Measurements from ENCODE around the gene PTGES3L. TPM values are rescaled to one million over a fixed set of nuclear protein-coding genes. Genes with fewer than 3 reads are reported as not detected.

Gene PTGES3L
- total and polyA plus RNA-seq, 5 donors: 31.3 to 60.3 (median 35.8) TPM

Other genes with a start within 250 kb of the PTGES3L start
- 10 to 100 TPM; 32.4 to 53.2 (median 43.6) TPM for gene EZH1, start 235.0 kb downstream of the PTGES3L start, total RNA-seq
- gene EZH1, start 235.0 kb downstream of the PTGES3L start, polyA plus RNA-seq: 22.5 TPM
- 10 to 100 TPM; 29.2 to 45.9 (median 40.9) TPM for gene RAMP2, start 218.9 kb downstream of the PTGES3L start, total RNA-seq
- 73.5 TPM for gene RAMP2, start 218.9 kb downstream of the PTGES3L start, polyA plus RNA-seq
- 10 to 100 TPM; 32.0 to 37.7 (median 33.0) TPM for gene VPS25, start 206.6 kb downstream of the PTGES3L start, total RNA-seq
- 42.7 TPM for gene VPS25, start 206.6 kb downstream of the PTGES3L start, polyA plus RNA-seq
- gene WNK4, start 199.5 kb downstream of the PTGES3L start, total RNA-seq: not detected
- gene WNK4, start 199.5 kb downstream of the PTGES3L start, polyA plus RNA-seq: 0.05 TPM
- 10 to 100 TPM; 64.4 to 74.4 (median 70.7) TPM for gene COA3, start 181.4 kb downstream of the PTGES3L start, total RNA-seq
- 142 TPM for gene COA3, start 181.4 kb downstream of the PTGES3L start, polyA plus RNA-seq
- gene CNTD1, start 181.2 kb downstream of the PTGES3L start, total RNA-seq: under 1 TPM in 2 of 4 donors, not detected in 2; 0.20 to 0.53 TPM
- 0.59 TPM for gene CNTD1, start 181.2 kb downstream of the PTGES3L start, polyA plus RNA-seq
- 10 to 100 TPM; 69.6 to 88.1 (median 71.8) TPM for gene BECN1, start 155.8 kb downstream of the PTGES3L start, total RNA-seq
- 54.3 TPM for gene BECN1, start 155.8 kb downstream of the PTGES3L start, polyA plus RNA-seq
- gene PSME3, start 146.7 kb downstream of the PTGES3L start, total RNA-seq: 10 to 100 TPM; 61.0 to 82.0 (median 70.1) TPM
- gene PSME3, start 146.7 kb downstream of the PTGES3L start, polyA plus RNA-seq: 57.6 TPM
- under 1 TPM; 0.37 to 0.67 (median 0.51) TPM for gene AOC2, start 135.5 kb downstream of the PTGES3L start, total RNA-seq
- gene AOC2, start 135.5 kb downstream of the PTGES3L start, polyA plus RNA-seq: 0.52 TPM
- gene AOC3, start 128.9 kb downstream of the PTGES3L start, total RNA-seq: 10 to 100 TPM; 11.5 to 29.9 (median 24.9) TPM
- gene AOC3, start 128.9 kb downstream of the PTGES3L start, polyA plus RNA-seq: 29.1 TPM
- not detected for gene G6PC1, start 79.3 kb downstream of the PTGES3L start, total RNA-seq
- not detected for gene G6PC1, start 79.3 kb downstream of the PTGES3L start, polyA plus RNA-seq
- 10 to 100 TPM; 26.0 to 35.7 (median 30.6) TPM for gene AARSD1, start 15.6 kb downstream of the PTGES3L start, total RNA-seq
- gene AARSD1, start 15.6 kb downstream of the PTGES3L start, polyA plus RNA-seq: 41.6 TPM
- gene RUNDC1, start 485 bp upstream of the PTGES3L start, total RNA-seq: 10 to 100 TPM in 3 of 4 donors, 1 to 10 TPM in 1; 9.8 to 14.4 (median 10.7) TPM
- 6.7 TPM for gene RUNDC1, start 485 bp upstream of the PTGES3L start, polyA plus RNA-seq
- gene RPL27, start 18.3 kb upstream of the PTGES3L start, total RNA-seq: 100 to 1,000 TPM; 651 to 877 (median 735) TPM
- 2,068 TPM for gene RPL27, start 18.3 kb upstream of the PTGES3L start, polyA plus RNA-seq
- 10 to 100 TPM; 15.1 to 20.3 (median 19.5) TPM for gene IFI35, start 26.7 kb upstream of the PTGES3L start, total RNA-seq
- gene IFI35, start 26.7 kb upstream of the PTGES3L start, polyA plus RNA-seq: 19.1 TPM
- 100 to 1,000 TPM in 1 of 4 donors, 10 to 100 TPM in 3; 85.9 to 107 (median 93.7) TPM for gene VAT1, start 42.3 kb upstream of the PTGES3L start, total RNA-seq
- gene VAT1, start 42.3 kb upstream of the PTGES3L start, polyA plus RNA-seq: 71.6 TPM
- 1 to 10 TPM; 2.9 to 5.3 (median 4.2) TPM for gene RND2, start 45.2 kb upstream of the PTGES3L start, total RNA-seq
- 3.2 TPM for gene RND2, start 45.2 kb upstream of the PTGES3L start, polyA plus RNA-seq
- 10 to 100 TPM in 1 of 4 donors, 1 to 10 TPM in 3; 4.3 to 10.9 (median 8.0) TPM for gene BRCA1, start 145.3 kb upstream of the PTGES3L start, total RNA-seq
- 2.7 TPM for gene BRCA1, start 145.3 kb upstream of the PTGES3L start, polyA plus RNA-seq
- 10 to 100 TPM; 83.7 to 98.2 (median 90.9) TPM for gene NBR1, start 191.1 kb upstream of the PTGES3L start, total RNA-seq
- gene NBR1, start 191.1 kb upstream of the PTGES3L start, polyA plus RNA-seq: 39.4 TPM
- gene TMEM106A, start 231.8 kb upstream of the PTGES3L start, total RNA-seq: 1 to 10 TPM; 4.9 to 8.7 (median 6.7) TPM
- 2.8 TPM for gene TMEM106A, start 231.8 kb upstream of the PTGES3L start, polyA plus RNA-seq
- gene CCDC200, start 248.5 kb upstream of the PTGES3L start, total RNA-seq: not detected
- gene CCDC200, start 248.5 kb upstream of the PTGES3L start, polyA plus RNA-seq: 0.16 TPM